GM23248 (cell line): ENCODE measurements around the gene RAI1. TPM values are rescaled to one million over a fixed set of nuclear protein-coding genes. Genes with fewer than 3 reads are reported as not detected.
"Not testable (repeated sequence)": the region's sequence is repeated elsewhere in the genome, so short reads cannot be mapped to it uniquely, and the experiment has no call there.

ENCODE experiments used
- DNase-seq: peaks from one replicate; pipeline ENCODE4 v3.0.0-alpha.2; 2015
- H2AFZ ChIP-seq: fragments of 200-600 bp; sonication (generic); 2 replicates; pipeline ENCODE4 v1.6.1; 2016; ENCODE audit warnings: antibody characterized with exemption
- H3F3A ChIP-seq: fragments of 200-600 bp; sonication (generic); 2 replicates; pipeline ENCODE4 v1.6.1; 2016; ENCODE audit warnings: mild to moderate bottlenecking, antibody characterized with exemption, mixed run types; ENCODE audit not compliant: insufficient read depth
- H3K27ac ChIP-seq: fragments of 200-600 bp; sonication (generic); 2 replicates; pipeline ENCODE4 v1.5.1; 2016; ENCODE audit warnings: mild to moderate bottlenecking
- H3K27me3 ChIP-seq: fragments of 200-600 bp; sonication (generic); replicated peaks from 2 replicates; pipeline ENCODE4 v1.6.1; 2016; ENCODE audit warnings: mild to moderate bottlenecking; ENCODE audit not compliant: insufficient read depth
- H3K36me3 ChIP-seq: fragments of 200-600 bp; sonication (generic); 2 replicates; pipeline ENCODE4 v1.6.1; 2016; ENCODE audit warnings: low read depth, mild to moderate bottlenecking
- H3K4me1 ChIP-seq: fragments of 200-600 bp; sonication (generic); 2 replicates; pipeline ENCODE4 v1.6.1; 2016; ENCODE audit warnings: mild to moderate bottlenecking; ENCODE audit not compliant: insufficient read depth
- H3K4me2 ChIP-seq: fragments of 200-600 bp; sonication (generic); one replicate; pipeline ENCODE4 v1.6.1; 2016; ENCODE audit warnings: mild to moderate bottlenecking; ENCODE audit not compliant: unreplicated experiment
- H3K4me3 ChIP-seq: fragments of 200-600 bp; sonication (generic); 2 replicates; pipeline ENCODE4 v1.5.1; 2016; ENCODE audit warnings: mild to moderate bottlenecking
- H3K79me2 ChIP-seq: fragments of 200-600 bp; sonication (generic); 2 replicates; pipeline ENCODE4 v1.6.1; 2016; ENCODE audit warnings: mild to moderate bottlenecking; ENCODE audit not compliant: insufficient read depth
- H3K9ac ChIP-seq: fragments of 200-600 bp; sonication (generic); 2 replicates; pipeline ENCODE4 v1.6.1; 2016; ENCODE audit warnings: mild to moderate bottlenecking
- H3K9me2 ChIP-seq: fragments of 200-600 bp; sonication (generic); 2 replicates; pipeline ENCODE4 v1.6.1; 2016; ENCODE audit warnings: mixed run types, mild to moderate bottlenecking, moderate library complexity; ENCODE audit not compliant: insufficient read depth
- H3K9me3 ChIP-seq: fragments of 200-600 bp; sonication (generic); one replicate; pipeline ENCODE4 v1.6.1; 2017; ENCODE audit warnings: low read depth
- H4K20me1 ChIP-seq: fragments of 200-600 bp; sonication (generic); 2 replicates; pipeline ENCODE4 v1.6.0; 2016; ENCODE audit not compliant: insufficient read depth
- EZH2 ChIP-seq: fragments of 200-600 bp; sonication (generic); IDR thresholded peaks from 2 replicates; pipeline ENCODE4 v1.6.1; 2018; ENCODE audit warnings: antibody characterized with exemption, mild to moderate bottlenecking; ENCODE audit not compliant: insufficient read depth, poor library complexity, severe bottlenecking
- EZH2phosphoT487 ChIP-seq: fragments of 200-600 bp; sonication (generic); IDR thresholded peaks from 2 replicates; pipeline ENCODE4 v1.6.1; 2018; ENCODE audit warnings: antibody characterized with exemption, moderate library complexity, mild to moderate bottlenecking, low read depth; ENCODE audit not compliant: insufficient read depth
- WGBS, 2 experiments: methylation state at CpG; one replicate each; pipeline ENCODE4 v1.1.6; 2015 to 2017; ENCODE audit warnings: low lambda C conversion rate in 2 of 2, low coverage in 1 of 2; ENCODE audit errors: missing lambda C conversion rate in 2 of 2; 5-methylcytosine and 5-hydroxymethylcytosine counted together
- in situ Hi-C: fragments of 300-500 bp; cut with MboI; formaldehyde crosslinking; loops from 2 replicates; pipeline ENCODE4 v1.15.0; 2020
- polyA plus RNA-seq: library from polyadenylated mRNA; unstranded; fragments of >200 nt; fragmentation: Nextera tagmentation; extraction: Ambion mirVana; gene quantifications from 2 replicates; pipeline ENCODE4 v1.2.1, GENCODE V29; 2016
- total RNA-seq: library from RNA; depleted of rRNA; stranded (reverse); fragments of >200 nt; shearing (Covaris generic); gene quantifications from 2 replicates; pipeline ENCODE4 v1.2.3, GENCODE V29; 2014

The RAI1 gene
- total and polyA plus RNA-seq, 2 experiments from 2014 or later, result 5.2 to 9.1 TPM

- in situ Hi-C loops, result loop anchor here (25.0 kb wide), 2 partner anchors 177 to 352 kb away; partner anchors contain the start of genes ATPAF2 and GID4
- Histone ChIP-seq H3K36me3 (no peaks in the 10 kb centered on the region), H4K20me1 (no peaks in the 10 kb centered on the region), H3F3A (peaks cover 23% of the 10 kb centered on the region), H3K9me3 (no peaks in the 10 kb centered on the region), H3K4me3 (no peak overlapping the region), H3K27ac (peak overlapping the region; percentile 96), H3K27me3 (no peaks in the 10 kb centered on the region), H3K79me2 (peaks cover 85% of the 10 kb centered on the region), H3K4me1 (peaks cover 30% of the 10 kb centered on the region), H3K9ac (peak overlapping the region; percentile 78), H3K9me2 (no peaks in the 10 kb centered on the region), H3K4me2 (peak overlapping the region; percentile 62), H2AFZ (no peak overlapping the region)
- TF ChIP-seq EZH2, result no peak
- no peak for TF ChIP-seq EZH2phosphoT487
- DNase-seq, result peak; percentile 67
- WGBS, 2 experiments, result 64 to 69% methylated on average over 14 to 15 of the region's 15 CpGs
These were observed 3.9 kb downstream of the RAI1 start for GRCh38 chr17:17684906-17685774.

GRCh38 chr17:17685775-17686291, 4.6 kb downstream of the RAI1 start:
- H3K79me2 ChIP-seq, result peaks cover 92% of the 10 kb centered on the region
- no peaks in the 10 kb centered on the region for H3K9me3 ChIP-seq
- H3K4me2 ChIP-seq, result peak overlapping the region; percentile 62
- H3K27me3 ChIP-seq, result no peaks in the 10 kb centered on the region
- H4K20me1 ChIP-seq, result no peaks in the 10 kb centered on the region
- peak overlapping the region; percentile 96 for H3K27ac ChIP-seq
- H2AFZ ChIP-seq, result no peak overlapping the region
- H3K9ac ChIP-seq, result peak overlapping the region; percentile 78
- peaks cover 30% of the 10 kb centered on the region for H3K4me1 ChIP-seq
- 10% methylated on average over 14 of the region's 14 CpGs for whole genome bisulfite sequencing, 2 experiments
- no peaks in the 10 kb centered on the region for H3K9me2 ChIP-seq
- in situ Hi-C loops, result loop anchor here (25.0 kb wide), 2 partner anchors 176 to 351 kb away; partner anchors contain the start of genes ATPAF2 and GID4
- TF ChIP-seq EZH2, result no peak
- no peak for TF ChIP-seq EZH2phosphoT487
- no peaks in the 10 kb centered on the region for H3K36me3 ChIP-seq
- DNase-seq, result peak; percentile 92
- peaks cover 23% of the 10 kb centered on the region for H3F3A ChIP-seq
- H3K4me3 ChIP-seq, result peak overlapping the region; percentile 30; the same call in 1 of the 2 replicates

GRCh38 chr17:17689312-17689711, 8.1 kb downstream of the RAI1 start:
- H3K79me2 ChIP-seq, result peaks cover 100% of the 10 kb centered on the region
- WGBS, 2 experiments, result 82 to 83% methylated on average over 4 of the region's 4 CpGs
- peaks cover 11% of the 10 kb centered on the region for H3F3A ChIP-seq
- H3K4me1 ChIP-seq, result peaks cover 29% of the 10 kb centered on the region
- DNase-seq, result no peak
- no peak overlapping the region for H3K9ac ChIP-seq
- no peaks in the 10 kb centered on the region for H3K36me3 ChIP-seq
- TF ChIP-seq EZH2phosphoT487, result no peak
- no peak for TF ChIP-seq EZH2
- H3K9me2 ChIP-seq, result no peaks in the 10 kb centered on the region
- no peak overlapping the region for H3K27ac ChIP-seq
- in situ Hi-C loops, result loop anchor here (25.0 kb wide), 2 partner anchors 173 to 348 kb away; partner anchors contain the start of genes ATPAF2 and GID4
- H3K4me3 ChIP-seq, result no peak overlapping the region
- H3K27me3 ChIP-seq, result no peaks in the 10 kb centered on the region
- no peak overlapping the region for H2AFZ ChIP-seq
- no peak overlapping the region for H3K4me2 ChIP-seq
- no peaks in the 10 kb centered on the region for H3K9me3 ChIP-seq
- H4K20me1 ChIP-seq, result no peaks in the 10 kb centered on the region

GRCh38 chr17:17690233-17690632, 9.0 kb downstream of the RAI1 start:
- H3K9me2 ChIP-seq, H2AFZ ChIP-seq, H3K27ac ChIP-seq, H3K27me3 ChIP-seq, H3K9ac ChIP-seq, H4K20me1 ChIP-seq, H3K4me3 ChIP-seq, H3K4me2 ChIP-seq, H3K36me3 ChIP-seq, H3K9me3 ChIP-seq, H3F3A ChIP-seq, DNase-seq: not testable (repeated sequence)
- in situ Hi-C loops, result loop anchor here (25.0 kb wide), 2 partner anchors 172 to 347 kb away; partner anchors contain the start of genes ATPAF2 and GID4
- peaks cover 27% of the 10 kb centered on the region for H3K4me1 ChIP-seq
- WGBS, 2 experiments, result 73 to 83% methylated on average over 7 of the region's 7 CpGs
- peaks cover 91% of the 10 kb centered on the region for H3K79me2 ChIP-seq
